ENCODE data around the gene ZNF565. TPM values are rescaled to one million over a fixed set of nuclear protein-coding genes. Genes with fewer than 3 reads are reported as not detected.

Gene ZNF565
- total and polyA plus RNA-seq, 2 of the 13 experiments (the other 11 are each of a cell fraction or from before 2014, with no cell fraction given): 1.8 to 5.2 TPM

DNA sequence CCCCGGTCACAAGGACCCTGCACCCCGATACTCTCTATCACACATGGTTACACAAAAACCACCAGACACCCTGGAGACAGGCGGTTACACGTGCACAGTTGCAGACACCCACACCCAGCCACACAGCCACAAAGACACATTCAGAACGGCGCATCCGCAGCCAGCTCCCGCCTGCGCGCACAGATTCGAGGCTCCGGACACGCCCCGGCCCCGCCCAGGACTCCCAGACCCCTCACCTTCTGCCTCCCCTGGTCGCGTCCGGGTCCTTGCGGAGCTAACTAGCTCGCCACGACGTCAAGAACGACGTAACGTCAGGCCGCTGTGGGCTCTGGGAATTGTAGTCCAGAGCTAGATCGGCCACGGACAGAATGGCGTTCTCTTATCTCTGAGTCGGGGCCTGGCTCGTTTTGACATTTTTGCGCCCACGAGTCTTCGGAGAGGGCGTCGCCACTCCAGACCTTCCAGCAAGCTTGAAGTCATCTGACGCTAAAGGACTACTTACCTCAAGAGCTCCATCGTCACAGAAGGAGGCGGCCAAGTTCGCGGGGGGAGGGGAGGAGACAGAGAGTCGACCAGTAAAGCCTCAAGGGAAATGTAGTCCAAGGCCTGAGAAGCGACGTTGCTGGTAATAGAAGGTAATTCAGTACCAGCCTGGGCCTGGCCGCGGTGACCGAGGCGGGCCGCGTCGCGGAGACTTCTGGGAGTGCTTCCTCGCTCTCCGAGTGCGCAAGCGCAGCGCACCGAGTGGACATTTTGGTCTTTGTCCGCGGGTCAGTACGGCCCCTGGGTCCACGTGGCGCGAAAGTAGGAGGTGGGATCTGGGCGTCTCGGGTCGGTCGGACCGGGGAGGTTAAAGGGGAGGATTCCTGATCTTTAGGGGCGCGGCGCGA, at the start of gene ZNF565, which contains the start of gene ZNF146 (continued):
- TF ChIP-seq TCF7 (IDR thresholded peaks at IDR 0.05; ENCODE audit: low read depth) (no peak), MXI1 (IDR thresholded peaks at IDR 0.05; ENCODE audit: borderline replicate concordance, low read depth, low read length) (peak; percentile 98; the same call in 2 of the 3 replicates), ZNF569 (CRISPR knock-in tag; IDR thresholded peaks at IDR 0.05; ENCODE audit: borderline replicate concordance) (peak; percentile 39; the same call in 1 of the 2 replicates), BHLHE40 (IDR thresholded peaks at IDR 0.05; ENCODE audit: low read length) (peak; percentile 30; the same call in 1 of the 2 replicates), YY1 (IDR thresholded peaks at IDR 0.05; ENCODE audit: insufficient read depth, insufficient replicate concordance, low read depth, low read length) (peak; percentile 60), NR2F1 (CRISPR knock-in tag; IDR thresholded peaks at IDR 0.05) (0 out of 4 replicates have a peak, but pooled peaks of 1 of the 2 experiments have one; percentile 36), HMGA1 (CRISPR knock-in tag; conservative IDR thresholded peaks at IDR 0.05) (no peak), MAFG (CRISPR knock-in tag; IDR thresholded peaks at IDR 0.05) (no peak), ZSCAN9 (CRISPR knock-in tag; IDR thresholded peaks at IDR 0.05; ENCODE audit: borderline replicate concordance) (0 out of 2 replicates have a peak, but pooled peaks have one; percentile 36), CC2D1A (CRISPR knock-in tag; IDR thresholded peaks at IDR 0.05) (no peak), ZNF674 (CRISPR knock-in tag; IDR thresholded peaks at IDR 0.05; ENCODE audit: low read depth) (no peak), RAD21 (CRISPR knock-in tag; IDR thresholded peaks at IDR 0.05) (no peak), PLRG1 (conservative IDR thresholded peaks at IDR 0.05) (no peak)
- TF ChIP-seq, protein P1, sequence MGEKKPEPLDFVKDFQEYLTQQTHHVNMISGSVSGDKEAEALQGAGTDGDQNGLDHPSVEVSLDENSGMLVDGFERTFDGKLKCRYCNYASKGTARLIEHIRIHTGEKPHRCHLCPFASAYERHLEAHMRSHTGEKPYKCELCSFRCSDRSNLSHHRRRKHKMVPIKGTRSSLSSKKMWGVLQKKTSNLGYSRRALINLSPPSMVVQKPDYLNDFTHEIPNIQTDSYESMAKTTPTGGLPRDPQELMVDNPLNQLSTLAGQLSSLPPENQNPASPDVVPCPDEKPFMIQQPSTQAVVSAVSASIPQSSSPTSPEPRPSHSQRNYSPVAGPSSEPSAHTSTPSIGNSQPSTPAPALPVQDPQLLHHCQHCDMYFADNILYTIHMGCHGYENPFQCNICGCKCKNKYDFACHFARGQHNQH (CRISPR knock-in tag; IDR thresholded peaks at IDR 0.05): 0 out of 2 replicates have a peak, but pooled peaks have one; percentile 18
- TF ChIP-seq, protein P2, sequence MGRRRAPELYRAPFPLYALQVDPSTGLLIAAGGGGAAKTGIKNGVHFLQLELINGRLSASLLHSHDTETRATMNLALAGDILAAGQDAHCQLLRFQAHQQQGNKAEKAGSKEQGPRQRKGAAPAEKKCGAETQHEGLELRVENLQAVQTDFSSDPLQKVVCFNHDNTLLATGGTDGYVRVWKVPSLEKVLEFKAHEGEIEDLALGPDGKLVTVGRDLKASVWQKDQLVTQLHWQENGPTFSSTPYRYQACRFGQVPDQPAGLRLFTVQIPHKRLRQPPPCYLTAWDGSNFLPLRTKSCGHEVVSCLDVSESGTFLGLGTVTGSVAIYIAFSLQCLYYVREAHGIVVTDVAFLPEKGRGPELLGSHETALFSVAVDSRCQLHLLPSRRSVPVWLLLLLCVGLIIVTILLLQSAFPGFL (CRISPR knock-in tag; IDR thresholded peaks at IDR 0.05): no peak
- TF ChIP-seq, protein P3, sequence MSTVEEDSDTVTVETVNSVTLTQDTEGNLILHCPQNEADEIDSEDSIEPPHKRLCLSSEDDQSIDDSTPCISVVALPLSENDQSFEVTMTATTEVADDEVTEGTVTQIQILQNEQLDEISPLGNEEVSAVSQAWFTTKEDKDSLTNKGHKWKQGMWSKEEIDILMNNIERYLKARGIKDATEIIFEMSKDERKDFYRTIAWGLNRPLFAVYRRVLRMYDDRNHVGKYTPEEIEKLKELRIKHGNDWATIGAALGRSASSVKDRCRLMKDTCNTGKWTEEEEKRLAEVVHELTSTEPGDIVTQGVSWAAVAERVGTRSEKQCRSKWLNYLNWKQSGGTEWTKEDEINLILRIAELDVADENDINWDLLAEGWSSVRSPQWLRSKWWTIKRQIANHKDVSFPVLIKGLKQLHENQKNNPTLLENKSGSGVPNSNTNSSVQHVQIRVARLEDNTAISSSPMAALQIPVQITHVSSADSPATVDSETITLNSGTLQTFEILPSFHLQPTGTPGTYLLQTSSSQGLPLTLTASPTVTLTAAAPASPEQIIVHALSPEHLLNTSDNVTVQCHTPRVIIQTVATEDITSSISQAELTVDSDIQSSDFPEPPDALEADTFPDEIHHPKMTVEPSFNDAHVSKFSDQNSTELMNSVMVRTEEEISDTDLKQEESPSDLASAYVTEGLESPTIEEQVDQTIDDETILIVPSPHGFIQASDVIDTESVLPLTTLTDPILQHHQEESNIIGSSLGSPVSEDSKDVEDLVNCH (CRISPR knock-in tag; IDR thresholded peaks at IDR 0.05): peak; percentile 23; the same call in 1 of the 2 replicates
- TF ChIP-seq, protein P4, sequence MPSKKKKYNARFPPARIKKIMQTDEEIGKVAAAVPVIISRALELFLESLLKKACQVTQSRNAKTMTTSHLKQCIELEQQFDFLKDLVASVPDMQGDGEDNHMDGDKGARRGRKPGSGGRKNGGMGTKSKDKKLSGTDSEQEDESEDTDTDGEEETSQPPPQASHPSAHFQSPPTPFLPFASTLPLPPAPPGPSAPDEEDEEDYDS (CRISPR knock-in tag; IDR thresholded peaks at IDR 0.05): peak; percentile 76
- TF ChIP-seq, protein P5, sequence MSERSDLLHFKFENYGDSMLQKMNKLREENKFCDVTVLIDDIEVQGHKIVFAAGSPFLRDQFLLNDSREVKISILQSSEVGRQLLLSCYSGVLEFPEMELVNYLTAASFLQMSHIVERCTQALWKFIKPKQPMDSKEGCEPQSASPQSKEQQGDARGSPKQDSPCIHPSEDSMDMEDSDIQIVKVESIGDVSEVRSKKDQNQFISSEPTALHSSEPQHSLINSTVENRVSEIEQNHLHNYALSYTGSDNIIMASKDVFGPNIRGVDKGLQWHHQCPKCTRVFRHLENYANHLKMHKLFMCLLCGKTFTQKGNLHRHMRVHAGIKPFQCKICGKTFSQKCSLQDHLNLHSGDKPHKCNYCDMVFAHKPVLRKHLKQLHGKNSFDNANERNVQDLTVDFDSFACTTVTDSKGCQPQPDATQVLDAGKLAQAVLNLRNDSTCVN (CRISPR knock-in tag; IDR thresholded peaks at IDR 0.05; ENCODE audit: borderline replicate concordance): 0 out of 2 replicates have a peak, but pooled peaks have one; percentile 69
- TF ChIP-seq, protein P6, sequence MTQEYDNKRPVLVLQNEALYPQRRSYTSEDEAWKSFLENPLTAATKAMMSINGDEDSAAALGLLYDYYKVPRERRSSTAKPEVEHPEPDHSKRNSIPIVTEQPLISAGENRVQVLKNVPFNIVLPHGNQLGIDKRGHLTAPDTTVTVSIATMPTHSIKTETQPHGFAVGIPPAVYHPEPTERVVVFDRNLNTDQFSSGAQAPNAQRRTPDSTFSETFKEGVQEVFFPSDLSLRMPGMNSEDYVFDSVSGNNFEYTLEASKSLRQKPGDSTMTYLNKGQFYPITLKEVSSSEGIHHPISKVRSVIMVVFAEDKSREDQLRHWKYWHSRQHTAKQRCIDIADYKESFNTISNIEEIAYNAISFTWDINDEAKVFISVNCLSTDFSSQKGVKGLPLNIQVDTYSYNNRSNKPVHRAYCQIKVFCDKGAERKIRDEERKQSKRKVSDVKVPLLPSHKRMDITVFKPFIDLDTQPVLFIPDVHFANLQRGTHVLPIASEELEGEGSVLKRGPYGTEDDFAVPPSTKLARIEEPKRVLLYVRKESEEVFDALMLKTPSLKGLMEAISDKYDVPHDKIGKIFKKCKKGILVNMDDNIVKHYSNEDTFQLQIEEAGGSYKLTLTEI (CRISPR knock-in tag; conservative IDR thresholded peaks at IDR 0.05): no peak

All from HepG2 (cell line).